Measurements from ENCODE around the gene IQSEC3. TPM values are rescaled to one million over a fixed set of nuclear protein-coding genes. Genes with fewer than 3 reads are reported as not detected.

IQSEC3 gene
- total and polyA plus RNA-seq, 10 of the 15 experiments (the other 5 are each of a cell fraction or from before 2014, with no cell fraction given), result not detected

DNA sequence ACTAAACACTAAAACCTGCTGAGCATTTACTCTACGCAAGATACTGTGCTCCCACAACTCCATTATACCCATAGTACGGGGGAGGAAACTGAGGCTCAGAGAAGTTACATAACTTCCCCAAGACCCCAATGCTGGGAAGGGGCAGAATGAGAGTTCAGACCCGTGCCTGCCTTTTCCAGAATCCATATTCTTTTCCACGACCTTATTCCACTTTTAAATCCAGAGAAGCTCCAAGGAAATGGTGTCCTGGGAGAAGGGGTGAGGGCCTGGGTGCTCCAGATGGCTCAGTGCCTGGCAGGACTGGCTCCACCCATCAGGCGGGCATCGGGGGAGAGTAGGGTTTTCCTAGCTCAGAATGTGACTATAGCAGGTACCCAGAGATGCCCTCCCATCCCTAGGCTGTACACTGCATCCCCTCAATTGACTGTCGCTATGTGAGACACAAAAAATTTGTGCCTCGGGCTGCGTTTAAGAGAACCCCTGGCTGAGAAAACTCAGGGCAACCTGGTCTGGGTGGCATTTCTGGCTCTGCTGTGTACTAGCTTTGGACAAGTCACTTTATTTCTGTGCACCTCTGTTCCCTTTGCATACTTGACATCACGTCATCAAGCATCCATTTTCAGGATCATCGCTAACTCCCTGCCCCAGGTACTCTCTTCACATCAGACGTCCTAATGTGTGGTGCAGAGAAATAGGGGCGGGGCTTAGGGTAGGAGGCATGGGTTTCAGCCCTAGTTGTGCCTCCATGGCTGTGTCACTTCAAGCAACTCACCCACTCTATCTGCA is 11.6 kb upstream of the IQSEC3 start:
- no peak for ATAC-seq
- 38% methylated on average over 13 of the region's 13 CpGs for WGBS (ENCODE audit: insufficient coverage, insufficient replicate concordance, low lambda C conversion rate, missing lambda C conversion rate)

More for the DNA sequence above, 11.6 kb upstream of the IQSEC3 start:
- Histone ChIP-seq H3K9ac (ENCODE audit: control insufficient read depth, insufficient read depth, low read length) (no peak overlapping the region), H3K4me1 (ENCODE audit: control insufficient read depth, insufficient read depth, low read length) (no peaks in the 10 kb centered on the region), H3K36me3 (ENCODE audit: control insufficient read depth in 2 of 2, insufficient read depth in 2 of 2, low read length in 1 of 2) (no peaks in the 10 kb centered on the region), H3K9me3 (replicated peaks; ENCODE audit: control insufficient read depth, insufficient read depth, low read length) (no peaks in the 10 kb centered on the region), H4K20me1 (ENCODE audit: control insufficient read depth, insufficient read depth) (no peaks in the 10 kb centered on the region), H3K4me3 (no peak overlapping the region), H3K4me2 (ENCODE audit: control insufficient read depth, insufficient read depth) (no peak overlapping the region), H3K79me2 (ENCODE audit: control insufficient read depth, insufficient read depth, low read length) (no peaks in the 10 kb centered on the region), H3K27ac (ENCODE audit: control insufficient read depth, insufficient read depth) (no peak overlapping the region), H2AFZ (ENCODE audit: control insufficient read depth, low read depth, low read length) (no peak overlapping the region), H3K27me3 (replicated peaks in 1 of 2; ENCODE audit: control insufficient read depth in 2 of 2, insufficient read depth in 2 of 2, low read length in 1 of 2) (no peaks in the 10 kb centered on the region; a peak in 2 of 4 replicates)
- TF ChIP-seq, protein P1, sequence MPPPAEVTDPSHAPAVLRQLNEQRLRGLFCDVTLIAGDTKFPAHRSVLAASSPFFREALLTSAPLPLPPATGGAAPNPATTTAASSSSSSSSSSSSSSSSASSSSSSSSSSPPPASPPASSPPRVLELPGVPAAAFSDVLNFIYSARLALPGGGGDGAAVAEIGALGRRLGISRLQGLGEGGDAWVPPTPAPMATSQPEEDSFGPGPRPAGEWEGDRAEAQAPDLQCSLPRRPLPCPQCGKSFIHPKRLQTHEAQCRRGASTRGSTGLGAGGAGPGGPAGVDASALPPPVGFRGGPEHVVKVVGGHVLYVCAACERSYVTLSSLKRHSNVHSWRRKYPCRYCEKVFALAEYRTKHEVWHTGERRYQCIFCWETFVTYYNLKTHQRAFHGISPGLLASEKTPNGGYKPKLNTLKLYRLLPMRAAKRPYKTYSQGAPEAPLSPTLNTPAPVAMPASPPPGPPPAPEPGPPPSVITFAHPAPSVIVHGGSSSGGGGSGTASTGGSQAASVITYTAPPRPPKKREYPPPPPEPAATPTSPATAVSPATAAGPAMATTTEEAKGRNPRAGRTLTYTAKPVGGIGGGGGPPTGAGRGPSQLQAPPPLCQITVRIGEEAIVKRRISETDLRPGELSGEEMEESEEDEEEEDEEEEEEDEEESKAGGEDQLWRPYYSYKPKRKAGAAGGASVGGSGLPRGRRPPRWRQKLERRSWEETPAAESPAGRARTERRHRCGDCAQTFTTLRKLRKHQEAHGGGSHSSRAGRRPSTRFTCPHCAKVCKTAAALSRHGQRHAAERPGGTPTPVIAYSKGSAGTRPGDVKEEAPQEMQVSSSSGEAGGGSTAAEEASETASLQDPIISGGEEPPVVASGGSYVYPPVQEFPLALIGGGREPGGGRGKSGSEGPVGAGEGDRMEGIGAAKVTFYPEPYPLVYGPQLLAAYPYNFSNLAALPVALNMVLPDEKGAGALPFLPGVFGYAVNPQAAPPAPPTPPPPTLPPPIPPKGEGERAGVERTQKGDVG (CRISPR knock-in tag; IDR thresholded peaks at IDR 0.05), result no peak
- no peak for TF ChIP-seq NR2C1 (IDR thresholded peaks at IDR 0.05)
- no peak for TF ChIP-seq ZSCAN29 (IDR thresholded peaks at IDR 0.05)
- TF ChIP-seq, protein P2, sequence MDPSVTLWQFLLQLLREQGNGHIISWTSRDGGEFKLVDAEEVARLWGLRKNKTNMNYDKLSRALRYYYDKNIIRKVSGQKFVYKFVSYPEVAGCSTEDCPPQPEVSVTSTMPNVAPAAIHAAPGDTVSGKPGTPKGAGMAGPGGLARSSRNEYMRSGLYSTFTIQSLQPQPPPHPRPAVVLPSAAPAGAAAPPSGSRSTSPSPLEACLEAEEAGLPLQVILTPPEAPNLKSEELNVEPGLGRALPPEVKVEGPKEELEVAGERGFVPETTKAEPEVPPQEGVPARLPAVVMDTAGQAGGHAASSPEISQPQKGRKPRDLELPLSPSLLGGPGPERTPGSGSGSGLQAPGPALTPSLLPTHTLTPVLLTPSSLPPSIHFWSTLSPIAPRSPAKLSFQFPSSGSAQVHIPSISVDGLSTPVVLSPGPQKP (IDR thresholded peaks at IDR 0.05; ENCODE audit: low read depth, low read length), result no peak
- TF ChIP-seq HDAC2 (IDR thresholded peaks at IDR 0.05), result no peak
- no peak for TF ChIP-seq RELA (IDR thresholded peaks at IDR 0.05; ENCODE audit: borderline replicate concordance, partially characterized antibody)
- TF ChIP-seq POLR2AphosphoS2 (IDR thresholded peaks at IDR 0.05; ENCODE audit: low read depth, low read length), result no peak
- TF ChIP-seq CREM (IDR thresholded peaks at IDR 0.05; ENCODE audit: low read depth), result no peak
- no peak for DNase-seq (ENCODE audit: low read depth, low spot score)
- no peak for FAIRE-seq
- BruUV-seq (replicated peaks), result no TSS peak
- ChIA-PET POLR2A (no interaction called here), SMC1A (ENCODE audit: uncharacterized antibody, unreplicated experiment) (no interaction called here), RAD21 (ENCODE audit: unreplicated experiment) (no interaction called here), CTCF (no interaction called here)
- in situ Hi-C loops (cut with MboI) (no loop called here), intact Hi-C loops (cut with micrococcal nuclease; ENCODE audit: unreplicated experiment) (no loop called here)
